GM12878 (cell line): Measurements from ENCODE around the gene PRKCB. TPM values are rescaled to one million over a fixed set of nuclear protein-coding genes. Genes with fewer than 3 reads are reported as not detected.

ENCODE experiments used
- CEBPB ChIP-seq, 2 experiments: fragments of 150-350 bp in 1 of 2; IDR thresholded peaks; 2 replicates each; pipeline ENCODE4 v1.6.1; 2012 to 2014; ENCODE audit warnings: low read depth in 2 of 2, low read length in 2 of 2, borderline replicate concordance in 1 of 2, inconsistent platforms in 1 of 2
- EGR1 ChIP-seq, 2 experiments: IDR thresholded peaks; 1 replicate in 1 of 2; 2 replicates in 1 of 2; pipeline ENCODE4 v1.6.1; 2011 to 2012; ENCODE audit warnings: low read depth in 2 of 2, low read length in 2 of 2, borderline replicate concordance in 1 of 2, mild to moderate bottlenecking in 1 of 2, moderate library complexity in 1 of 2
- ESRRA ChIP-seq: IDR thresholded peaks from 2 replicates; pipeline ENCODE4 v1.6.1; 2012; ENCODE audit warnings: mild to moderate bottlenecking, low read length, improper control_type of control experiment
- EZH2 ChIP-seq: IDR thresholded peaks from 2 replicates; pipeline ENCODE4 v1.6.1; 2012; ENCODE audit warnings: low read depth, mild to moderate bottlenecking, control low read depth, inconsistent platforms, low read length, borderline replicate concordance; ENCODE audit not compliant: control insufficient read depth
- GATAD2B ChIP-seq: fragments of 450-650 bp; conservative IDR thresholded peaks from 2 replicates; pipeline ENCODE4 v1.6.1; 2017; ENCODE audit warnings: low read depth, mild to moderate bottlenecking, moderate library complexity
- JUNB ChIP-seq: IDR thresholded peaks from 2 replicates; pipeline ENCODE4 v1.6.1; 2016; ENCODE audit warnings: antibody characterized with exemption, mild to moderate bottlenecking
- LARP7 ChIP-seq: fragments of 450-650 bp; IDR thresholded peaks from 2 replicates; pipeline ENCODE4 v1.6.1; 2017; ENCODE audit warnings: mild to moderate bottlenecking
- MEF2B ChIP-seq: fragments of 450-650 bp; IDR thresholded peaks from 2 replicates; pipeline ENCODE4 v1.6.1; 2018; ENCODE audit warnings: mild to moderate bottlenecking, moderate library complexity; ENCODE audit not compliant: partially characterized antibody, poor library complexity, severe bottlenecking
- MYC ChIP-seq: IDR thresholded peaks from 2 replicates; pipeline ENCODE4 v1.6.1; 2011; ENCODE audit warnings: mild to moderate bottlenecking, low read length, moderate library complexity, inconsistent platforms; ENCODE audit not compliant: insufficient read depth, insufficient replicate concordance, insufficient read length, severe bottlenecking
- NR2C2 ChIP-seq: IDR thresholded peaks from 2 replicates; pipeline ENCODE4 v1.6.1; 2011; ENCODE audit warnings: borderline replicate concordance, low read depth; ENCODE audit not compliant: control insufficient read depth, insufficient read length
- RFX5 ChIP-seq: IDR thresholded peaks from 2 replicates; pipeline ENCODE4 v1.6.1; 2011; ENCODE audit warnings: low read depth, low read length, improper control_type of control experiment
- TARDBP ChIP-seq: IDR thresholded peaks from 2 replicates; pipeline ENCODE4 v1.6.1; 2016; ENCODE audit warnings: borderline replicate concordance
- TCF3 ChIP-seq: IDR thresholded peaks from 2 replicates; pipeline ENCODE4 v1.6.1; 2012; ENCODE audit warnings: low read depth, mild to moderate bottlenecking, low read length, borderline replicate concordance; ENCODE audit not compliant: insufficient read depth
- polyA plus RNA-seq, 11 experiments: library from polyadenylated mRNA; depleted of rRNA in 4 of 11; unstranded in 6 of 11; stranded (reverse) in 5 of 11; fragments of >200 nt; fragmentation: Nextera tagmentation in 4 of 11; fragmentation: Illumina TruSeq in 1 of 11; extraction: Ambion mirVana in 4 of 11; extraction: Trizol in 1 of 11; gene quantifications; 1 replicate in 1 of 11; 2 replicates in 10 of 11; pipeline versions ENCODE4 v1.2.1 to v1.2.3, GENCODE V29; 2011 to 2016; ENCODE audit warnings: inconsistent platforms in 2 of 11, missing spikeins in 2 of 11, low read depth in 1 of 11
- total RNA-seq, 4 experiments: library from RNA; depleted of rRNA in 3 of 4; stranded (reverse); fragments of >200 nt in 3 of 4; fragmentation: Illumina TruSeq in 1 of 4; extraction: Trizol in 1 of 4; gene quantifications; 2 replicates each; pipeline versions ENCODE4 v1.2.1 to v1.2.3, GENCODE V29; 2013 to 2021
- TF ChIP-seq, protein P1 (sequence below): fragments of 450-650 bp; formaldehyde crosslinking; IDR thresholded peaks from 2 replicates; pipeline ENCODE4 v1.4.0; 2022; ENCODE audit warnings: mild to moderate bottlenecking, moderate library complexity
- TF ChIP-seq, protein P2 (sequence below): fragments of 450-650 bp; formaldehyde crosslinking; IDR thresholded peaks from 2 replicates; pipeline ENCODE4 v1.4.0; 2020; ENCODE audit warnings: mild to moderate bottlenecking, moderate library complexity
- TF ChIP-seq, protein P3 (sequence below): fragments of 450-650 bp; IDR thresholded peaks from 2 replicates; pipeline ENCODE4 v1.6.1; 2017; ENCODE audit warnings: mild to moderate bottlenecking, moderate library complexity

The PRKCB gene
- total and polyA plus RNA-seq, 10 of the 15 experiments (the other 5 are each of a cell fraction or from before 2014, with no cell fraction given): 21.4 to 158 (median 97.3) TPM

DNA sequence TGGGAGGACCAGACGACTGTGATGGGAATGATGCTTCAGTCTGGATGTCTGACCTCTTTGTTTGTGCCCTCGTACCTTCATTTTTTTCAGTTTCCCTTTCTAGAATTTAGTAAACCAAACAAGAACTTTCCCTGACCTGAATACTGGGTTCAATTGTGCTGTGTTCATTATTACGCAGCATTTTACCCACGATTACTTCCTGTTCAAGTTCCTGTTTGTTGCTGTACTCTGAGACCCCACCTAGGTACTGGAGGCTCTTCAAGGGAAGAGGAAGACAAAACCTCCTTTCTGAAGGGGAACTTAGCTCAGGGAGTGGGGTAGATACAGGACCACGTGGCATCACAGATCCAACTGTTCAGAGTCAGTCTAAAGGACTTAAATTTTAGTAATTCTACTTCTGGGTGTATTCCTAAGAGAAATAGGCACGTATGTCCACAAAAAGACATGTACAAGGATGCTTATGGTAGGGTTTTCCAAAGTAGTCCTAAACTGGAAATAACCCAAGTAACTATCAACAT lies 9.2 kb upstream of the PRKCB start (continued):
- TF ChIP-seq MEF2B: no peak
- TF ChIP-seq, protein P1, sequence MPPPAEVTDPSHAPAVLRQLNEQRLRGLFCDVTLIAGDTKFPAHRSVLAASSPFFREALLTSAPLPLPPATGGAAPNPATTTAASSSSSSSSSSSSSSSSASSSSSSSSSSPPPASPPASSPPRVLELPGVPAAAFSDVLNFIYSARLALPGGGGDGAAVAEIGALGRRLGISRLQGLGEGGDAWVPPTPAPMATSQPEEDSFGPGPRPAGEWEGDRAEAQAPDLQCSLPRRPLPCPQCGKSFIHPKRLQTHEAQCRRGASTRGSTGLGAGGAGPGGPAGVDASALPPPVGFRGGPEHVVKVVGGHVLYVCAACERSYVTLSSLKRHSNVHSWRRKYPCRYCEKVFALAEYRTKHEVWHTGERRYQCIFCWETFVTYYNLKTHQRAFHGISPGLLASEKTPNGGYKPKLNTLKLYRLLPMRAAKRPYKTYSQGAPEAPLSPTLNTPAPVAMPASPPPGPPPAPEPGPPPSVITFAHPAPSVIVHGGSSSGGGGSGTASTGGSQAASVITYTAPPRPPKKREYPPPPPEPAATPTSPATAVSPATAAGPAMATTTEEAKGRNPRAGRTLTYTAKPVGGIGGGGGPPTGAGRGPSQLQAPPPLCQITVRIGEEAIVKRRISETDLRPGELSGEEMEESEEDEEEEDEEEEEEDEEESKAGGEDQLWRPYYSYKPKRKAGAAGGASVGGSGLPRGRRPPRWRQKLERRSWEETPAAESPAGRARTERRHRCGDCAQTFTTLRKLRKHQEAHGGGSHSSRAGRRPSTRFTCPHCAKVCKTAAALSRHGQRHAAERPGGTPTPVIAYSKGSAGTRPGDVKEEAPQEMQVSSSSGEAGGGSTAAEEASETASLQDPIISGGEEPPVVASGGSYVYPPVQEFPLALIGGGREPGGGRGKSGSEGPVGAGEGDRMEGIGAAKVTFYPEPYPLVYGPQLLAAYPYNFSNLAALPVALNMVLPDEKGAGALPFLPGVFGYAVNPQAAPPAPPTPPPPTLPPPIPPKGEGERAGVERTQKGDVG (CRISPR knock-in tag): no peak
- TF ChIP-seq JUNB: peak; percentile 74
- no peak for TF ChIP-seq TCF3
- TF ChIP-seq, protein P2, sequence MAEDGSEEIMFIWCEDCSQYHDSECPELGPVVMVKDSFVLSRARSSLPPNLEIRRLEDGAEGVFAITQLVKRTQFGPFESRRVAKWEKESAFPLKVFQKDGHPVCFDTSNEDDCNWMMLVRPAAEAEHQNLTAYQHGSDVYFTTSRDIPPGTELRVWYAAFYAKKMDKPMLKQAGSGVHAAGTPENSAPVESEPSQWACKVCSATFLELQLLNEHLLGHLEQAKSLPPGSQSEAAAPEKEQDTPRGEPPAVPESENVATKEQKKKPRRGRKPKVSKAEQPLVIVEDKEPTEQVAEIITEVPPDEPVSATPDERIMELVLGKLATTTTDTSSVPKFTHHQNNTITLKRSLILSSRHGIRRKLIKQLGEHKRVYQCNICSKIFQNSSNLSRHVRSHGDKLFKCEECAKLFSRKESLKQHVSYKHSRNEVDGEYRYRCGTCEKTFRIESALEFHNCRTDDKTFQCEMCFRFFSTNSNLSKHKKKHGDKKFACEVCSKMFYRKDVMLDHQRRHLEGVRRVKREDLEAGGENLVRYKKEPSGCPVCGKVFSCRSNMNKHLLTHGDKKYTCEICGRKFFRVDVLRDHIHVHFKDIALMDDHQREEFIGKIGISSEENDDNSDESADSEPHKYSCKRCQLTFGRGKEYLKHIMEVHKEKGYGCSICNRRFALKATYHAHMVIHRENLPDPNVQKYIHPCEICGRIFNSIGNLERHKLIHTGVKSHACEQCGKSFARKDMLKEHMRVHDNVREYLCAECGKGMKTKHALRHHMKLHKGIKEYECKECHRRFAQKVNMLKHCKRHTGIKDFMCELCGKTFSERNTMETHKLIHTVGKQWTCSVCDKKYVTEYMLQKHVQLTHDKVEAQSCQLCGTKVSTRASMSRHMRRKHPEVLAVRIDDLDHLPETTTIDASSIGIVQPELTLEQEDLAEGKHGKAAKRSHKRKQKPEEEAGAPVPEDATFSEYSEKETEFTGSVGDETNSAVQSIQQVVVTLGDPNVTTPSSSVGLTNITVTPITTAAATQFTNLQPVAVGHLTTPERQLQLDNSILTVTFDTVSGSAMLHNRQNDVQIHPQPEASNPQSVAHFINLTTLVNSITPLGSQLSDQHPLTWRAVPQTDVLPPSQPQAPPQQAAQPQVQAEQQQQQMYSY (CRISPR knock-in tag): no peak
- TF ChIP-seq RFX5: no peak
- TF ChIP-seq, protein P3, sequence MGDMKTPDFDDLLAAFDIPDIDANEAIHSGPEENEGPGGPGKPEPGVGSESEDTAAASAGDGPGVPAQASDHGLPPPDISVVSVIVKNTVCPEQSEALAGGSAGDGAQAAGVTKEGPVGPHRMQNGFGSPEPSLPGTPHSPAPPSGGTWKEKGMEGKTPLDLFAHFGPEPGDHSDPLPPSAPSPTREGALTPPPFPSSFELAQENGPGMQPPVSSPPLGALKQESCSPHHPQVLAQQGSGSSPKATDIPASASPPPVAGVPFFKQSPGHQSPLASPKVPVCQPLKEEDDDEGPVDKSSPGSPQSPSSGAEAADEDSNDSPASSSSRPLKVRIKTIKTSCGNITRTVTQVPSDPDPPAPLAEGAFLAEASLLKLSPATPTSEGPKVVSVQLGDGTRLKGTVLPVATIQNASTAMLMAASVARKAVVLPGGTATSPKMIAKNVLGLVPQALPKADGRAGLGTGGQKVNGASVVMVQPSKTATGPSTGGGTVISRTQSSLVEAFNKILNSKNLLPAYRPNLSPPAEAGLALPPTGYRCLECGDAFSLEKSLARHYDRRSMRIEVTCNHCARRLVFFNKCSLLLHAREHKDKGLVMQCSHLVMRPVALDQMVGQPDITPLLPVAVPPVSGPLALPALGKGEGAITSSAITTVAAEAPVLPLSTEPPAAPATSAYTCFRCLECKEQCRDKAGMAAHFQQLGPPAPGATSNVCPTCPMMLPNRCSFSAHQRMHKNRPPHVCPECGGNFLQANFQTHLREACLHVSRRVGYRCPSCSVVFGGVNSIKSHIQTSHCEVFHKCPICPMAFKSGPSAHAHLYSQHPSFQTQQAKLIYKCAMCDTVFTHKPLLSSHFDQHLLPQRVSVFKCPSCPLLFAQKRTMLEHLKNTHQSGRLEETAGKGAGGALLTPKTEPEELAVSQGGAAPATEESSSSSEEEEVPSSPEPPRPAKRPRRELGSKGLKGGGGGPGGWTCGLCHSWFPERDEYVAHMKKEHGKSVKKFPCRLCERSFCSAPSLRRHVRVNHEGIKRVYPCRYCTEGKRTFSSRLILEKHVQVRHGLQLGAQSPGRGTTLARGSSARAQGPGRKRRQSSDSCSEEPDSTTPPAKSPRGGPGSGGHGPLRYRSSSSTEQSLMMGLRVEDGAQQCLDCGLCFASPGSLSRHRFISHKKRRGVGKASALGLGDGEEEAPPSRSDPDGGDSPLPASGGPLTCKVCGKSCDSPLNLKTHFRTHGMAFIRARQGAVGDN: no peak
- no peak for TF ChIP-seq GATAD2B
- TF ChIP-seq LARP7: no peak
- no peak for TF ChIP-seq EZH2
- TF ChIP-seq CEBPB (IDR thresholded peaks at IDR 0.05; ENCODE audit: borderline replicate concordance in 1 of 2, low read depth in 2 of 2, low read length in 2 of 2): 0 out of 4 replicates have a peak, but pooled peaks of 1 of the 2 experiments have one; percentile 36
- no peak for TF ChIP-seq ESRRA
- TF ChIP-seq NR2C2: no peak
- TF ChIP-seq EGR1 (IDR thresholded peaks at IDR 0.05; ENCODE audit: borderline replicate concordance in 1 of 2, low read depth in 2 of 2, low read length in 2 of 2): peak in 1 of 2 experiments; percentile 38; a peak in 1 of 3 replicates
- TF ChIP-seq MYC: no peak
- TF ChIP-seq TARDBP: no peak
